Ectodermal cell (in vitro differentiated cells): ENCODE measurements around the gene NFKBIB.

Experiments used
- H3K27ac ChIP-seq: 2 replicates; pipeline ENCODE4 v1.7.0; 2013; ENCODE audit warnings: mild to moderate bottlenecking, low read depth, low read length; ENCODE audit not compliant: insufficient read depth, poor library complexity, severe bottlenecking
- H3K27me3 ChIP-seq: 2 replicates; pipeline ENCODE4 v1.7.0; 2013; ENCODE audit warnings: mild to moderate bottlenecking, low read length; ENCODE audit not compliant: insufficient read depth, control insufficient read depth, poor library complexity, severe bottlenecking
- H3K36me3 ChIP-seq: one replicate; pipeline ENCODE4 v1.7.0; 2013; ENCODE audit warnings: low read length; ENCODE audit not compliant: control insufficient read depth, insufficient read depth
- H3K4me1 ChIP-seq: one replicate; pipeline ENCODE4 v1.7.0; 2013; ENCODE audit warnings: low read length; ENCODE audit not compliant: control insufficient read depth, insufficient read depth
- H3K4me3 ChIP-seq: 2 replicates; pipeline ENCODE4 v1.7.0; 2013; ENCODE audit warnings: low read depth, low read length, control low read depth; ENCODE audit not compliant: insufficient read depth
- H3K9me3 ChIP-seq: 2 replicates; pipeline ENCODE4 v1.7.0; 2013; ENCODE audit warnings: mild to moderate bottlenecking, low read length, moderate library complexity; ENCODE audit not compliant: control insufficient read depth
- WGBS, 2 experiments: methylation state at CpG; one replicate each; pipeline ENCODE4 v1.1.7; 2013; ENCODE audit warnings: missing lambda C conversion rate in 2 of 2; 5-methylcytosine and 5-hydroxymethylcytosine counted together

Gene NFKBIB

GRCh38 chr19:38904581-38905539, 5.1 kb downstream of the NFKBIB start:
- Histone ChIP-seq H3K27ac (no peak overlapping the region), H3K4me3 (no peak overlapping the region), H3K4me1 (no peaks in the 10 kb centered on the region), H3K36me3 (no peaks in the 10 kb centered on the region), H3K27me3 (no peaks in the 10 kb centered on the region), H3K9me3 (no peaks in the 10 kb centered on the region)
- WGBS, 2 experiments: 94 to 96% methylated on average over 35 of the region's 35 CpGs

GRCh38 chr19:38905620-38906019, 5.9 kb downstream of the NFKBIB start:
- H3K27ac ChIP-seq: no peak overlapping the region
- H3K4me3 ChIP-seq: no peak overlapping the region
- H3K9me3 ChIP-seq: no peaks in the 10 kb centered on the region
- no peaks in the 10 kb centered on the region for H3K36me3 ChIP-seq
- no peaks in the 10 kb centered on the region for H3K4me1 ChIP-seq
- no peaks in the 10 kb centered on the region for H3K27me3 ChIP-seq
- 90 to 97% methylated on average over 4 of the region's 4 CpGs for WGBS, 2 experiments

GRCh38 chr19:38907227-38907626, 7.5 kb downstream of the NFKBIB start:
- H3K4me1 ChIP-seq: no peaks in the 10 kb centered on the region
- H3K4me3 ChIP-seq: no peak overlapping the region
- 95 to 96% methylated on average over 29 of the region's 29 CpGs for WGBS, 2 experiments

DNA sequence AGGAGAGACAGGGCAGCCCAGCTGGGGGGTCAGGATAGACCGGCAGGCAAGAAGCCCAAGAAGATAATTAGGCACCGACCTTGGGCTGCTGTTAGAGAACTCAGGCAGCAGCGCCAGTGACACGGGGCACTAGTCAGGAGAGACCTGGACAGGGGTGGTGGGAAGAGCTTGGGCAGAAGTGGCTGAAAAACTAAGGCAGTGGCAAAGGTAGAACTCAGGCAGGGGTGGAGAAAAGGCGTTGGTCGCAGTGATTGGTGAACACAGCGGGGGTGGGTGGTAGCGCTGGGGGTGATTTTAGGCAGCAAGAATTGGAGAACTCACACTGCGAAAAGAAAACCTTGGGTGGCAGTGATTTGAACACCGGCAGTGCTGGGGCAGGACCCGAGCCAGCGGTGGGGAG, 7.9 kb downstream of the NFKBIB start:
- Histone ChIP-seq H3K27me3 (peaks cover 4% of the 10 kb centered on the region), H3K9me3 (no peaks in the 10 kb centered on the region), H3K27ac (no peak overlapping the region), H3K4me1 (no peaks in the 10 kb centered on the region), H3K4me3 (no peak overlapping the region), H3K36me3 (no peaks in the 10 kb centered on the region)
- WGBS, 2 experiments: 95% methylated on average over 12 of the region's 12 CpGs

More at GRCh38 chr19:38907227-38907626, 7.5 kb downstream of the NFKBIB start:
- H3K27ac ChIP-seq: no peak overlapping the region
- no peaks in the 10 kb centered on the region for H3K36me3 ChIP-seq
- no peaks in the 10 kb centered on the region for H3K9me3 ChIP-seq
- peaks cover 4% of the 10 kb centered on the region for H3K27me3 ChIP-seq

GRCh38 chr19:38908911-38909310, 9.1 kb downstream of the NFKBIB start:
- Histone ChIP-seq H3K4me3 (no peak overlapping the region), H3K9me3 (no peaks in the 10 kb centered on the region), H3K36me3 (no peaks in the 10 kb centered on the region), H3K4me1 (no peaks in the 10 kb centered on the region), H3K27ac (no peak overlapping the region), H3K27me3 (peaks cover 4% of the 10 kb centered on the region)
- 88 to 91% methylated on average over 10 of the region's 10 CpGs for WGBS, 2 experiments

DNA sequence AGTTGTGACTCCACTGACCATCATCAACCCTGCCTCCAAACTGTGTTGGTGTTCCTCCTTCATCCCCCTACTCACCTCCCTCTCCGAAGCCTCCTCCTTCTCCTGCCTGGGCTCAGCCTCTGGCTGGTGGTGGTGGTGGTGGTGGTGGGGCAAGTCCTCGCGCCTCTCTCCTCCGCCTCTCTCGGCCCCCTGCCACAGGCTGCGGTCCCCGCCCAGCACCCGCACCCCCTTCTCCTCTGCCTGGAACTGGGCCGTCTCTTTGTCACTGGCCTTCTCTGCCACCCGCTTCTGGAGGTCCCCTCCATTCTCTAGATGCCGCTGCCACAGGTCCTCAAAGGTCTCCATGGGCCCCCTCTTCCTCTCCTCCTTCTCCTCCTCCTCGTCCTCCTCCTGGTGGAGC, 10.7 kb downstream of the NFKBIB start:
- H3K4me3 ChIP-seq: no peak overlapping the region
- H3K27ac ChIP-seq: no peak overlapping the region
- H3K9me3 ChIP-seq: no peaks in the 10 kb centered on the region
- 93 to 94% methylated on average over 11 of the region's 12 CpGs for WGBS, 2 experiments
- H3K4me1 ChIP-seq: no peaks in the 10 kb centered on the region
- peaks cover 4% of the 10 kb centered on the region for H3K27me3 ChIP-seq
- no peaks in the 10 kb centered on the region for H3K36me3 ChIP-seq

- peaks cover 4% of the 10 kb centered on the region for H3K27me3 ChIP-seq
- H3K4me3 ChIP-seq: no peak overlapping the region
- H3K4me1 ChIP-seq: no peaks in the 10 kb centered on the region
- H3K27ac ChIP-seq: no peak overlapping the region
- no peaks in the 10 kb centered on the region for H3K9me3 ChIP-seq
- no peaks in the 10 kb centered on the region for H3K36me3 ChIP-seq
- WGBS, 2 experiments: 83 to 89% methylated on average over 16 of the region's 16 CpGs
Observed at GRCh38 chr19:38911388-38912001, 11.7 kb downstream of the NFKBIB start.

DNA sequence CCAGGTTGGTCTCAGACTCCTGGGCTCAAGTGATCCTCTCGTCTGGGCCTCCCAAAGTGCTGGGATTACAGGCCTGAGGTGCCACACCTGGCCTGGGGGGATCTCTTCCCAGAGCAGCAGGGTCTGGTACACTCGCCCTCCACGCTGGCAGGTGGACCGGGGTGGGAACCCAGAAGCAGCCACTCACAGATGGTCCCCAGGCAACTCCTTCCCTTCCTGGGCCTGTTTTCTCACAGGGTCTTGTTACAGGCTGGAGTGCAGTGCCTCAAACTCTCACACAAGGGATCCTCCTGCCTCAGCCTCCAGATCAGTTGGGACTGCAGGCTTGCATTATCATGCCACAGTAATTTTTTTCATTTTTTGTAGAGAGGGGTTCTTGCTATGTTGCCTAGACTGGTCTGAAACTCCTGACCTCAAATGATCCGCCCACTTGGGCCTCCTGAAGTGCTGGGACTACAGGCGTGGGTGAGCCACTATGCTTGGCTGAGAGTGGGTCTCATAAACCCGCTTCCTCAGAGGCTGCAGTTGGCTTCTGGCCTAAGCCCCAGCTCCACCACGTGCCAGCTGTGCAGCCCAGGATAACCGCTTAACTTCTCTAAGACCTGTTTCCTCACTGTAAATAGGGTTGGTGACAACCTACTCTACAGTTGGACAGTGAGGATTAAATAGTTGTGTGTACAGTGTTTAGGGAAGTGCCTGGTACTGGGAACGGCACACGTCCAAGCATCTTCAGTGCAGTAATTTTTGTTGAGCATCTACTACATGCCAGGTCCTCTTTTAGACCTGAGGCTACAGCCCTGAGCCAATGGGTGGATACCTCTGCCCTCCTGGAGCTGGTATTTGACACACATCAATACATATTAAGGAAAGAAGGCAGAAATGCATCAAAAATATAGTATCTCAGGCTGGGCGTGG, 13.1 kb downstream of the NFKBIB start:
- Histone ChIP-seq H3K4me3 (no peak overlapping the region), H3K27ac (no peak overlapping the region), H3K9me3 (no peaks in the 10 kb centered on the region), H3K36me3 (no peaks in the 10 kb centered on the region), H3K27me3 (peaks cover 4% of the 10 kb centered on the region), H3K4me1 (no peaks in the 10 kb centered on the region)
- WGBS, 2 experiments: 87 to 88% methylated on average over 12 of the region's 12 CpGs

GRCh38 chr19:38913958-38914357, 14.2 kb downstream of the NFKBIB start:
- Histone ChIP-seq H3K9me3 (no peaks in the 10 kb centered on the region), H3K4me1 (no peaks in the 10 kb centered on the region), H3K4me3 (no peak overlapping the region), H3K36me3 (no peaks in the 10 kb centered on the region), H3K27me3 (peaks cover 4% of the 10 kb centered on the region), H3K27ac (no peak overlapping the region)
- 94% methylated on average over 8 of the region's 8 CpGs for WGBS, 2 experiments
